Rectal smooth muscle tissue (tissue), 1 donor: ENCODE measurements around the gene THSD7A.

Experiments
- H3K27ac ChIP-seq: one replicate; pipeline ENCODE4 v1.7.0; 2013; ENCODE audit warnings: low read depth, low read length, inconsistent platforms
- H3K27me3 ChIP-seq: one replicate; pipeline ENCODE4 v1.7.0; 2013; ENCODE audit warnings: low read length; ENCODE audit not compliant: control insufficient read depth, insufficient read depth
- H3K36me3 ChIP-seq: one replicate; pipeline ENCODE4 v1.7.0; 2013; ENCODE audit warnings: low read length; ENCODE audit not compliant: control insufficient read depth, insufficient read depth
- H3K4me1 ChIP-seq: one replicate; pipeline ENCODE4 v1.7.0; 2013; ENCODE audit warnings: low read length; ENCODE audit not compliant: control insufficient read depth, insufficient read depth
- H3K4me3 ChIP-seq: one replicate; pipeline ENCODE4 v1.7.0; 2013; ENCODE audit warnings: low read length
- H3K9ac ChIP-seq: one replicate; pipeline ENCODE4 v1.7.0; 2013; ENCODE audit warnings: low read length

The THSD7A gene

GRCh38 chr7:11605749-11606148 lies 226.2 kb downstream of the THSD7A start:
- Histone ChIP-seq H3K36me3 (no peaks in the 10 kb centered on the region), H3K4me3 (no peak overlapping the region), H3K9ac (no peak overlapping the region), H3K4me1 (no peaks in the 10 kb centered on the region), H3K27me3 (no peaks in the 10 kb centered on the region), H3K27ac (no peak overlapping the region)

GRCh38 chr7:11604505-11604904 lies 227.5 kb downstream of the THSD7A start:
- Histone ChIP-seq H3K36me3 (no peaks in the 10 kb centered on the region), H3K9ac (no peak overlapping the region), H3K27ac (no peak overlapping the region), H3K27me3 (no peaks in the 10 kb centered on the region), H3K4me3 (no peak overlapping the region), H3K4me1 (no peaks in the 10 kb centered on the region)

GRCh38 chr7:11601761-11602160 lies 230.2 kb downstream of the THSD7A start:
- Histone ChIP-seq H3K9ac (no peak overlapping the region), H3K4me3 (no peak overlapping the region), H3K4me1 (no peaks in the 10 kb centered on the region), H3K27me3 (no peaks in the 10 kb centered on the region), H3K36me3 (no peaks in the 10 kb centered on the region), H3K27ac (no peak overlapping the region)

GRCh38 chr7:11593322-11593721 lies 238.7 kb downstream of the THSD7A start:
- no peak overlapping the region for H3K27ac ChIP-seq
- no peaks in the 10 kb centered on the region for H3K4me1 ChIP-seq
- H3K9ac ChIP-seq: no peak overlapping the region
- H3K36me3 ChIP-seq: no peaks in the 10 kb centered on the region
- H3K4me3 ChIP-seq: no peak overlapping the region
- no peaks in the 10 kb centered on the region for H3K27me3 ChIP-seq

- Histone ChIP-seq H3K9ac (no peak overlapping the region), H3K4me3 (no peak overlapping the region), H3K27me3 (no peaks in the 10 kb centered on the region), H3K36me3 (no peaks in the 10 kb centered on the region), H3K27ac (no peak overlapping the region), H3K4me1 (no peaks in the 10 kb centered on the region)
Measured at GRCh38 chr7:11592699-11593098, 239.3 kb downstream of the THSD7A start.

- no peak overlapping the region for H3K9ac ChIP-seq
- no peaks in the 10 kb centered on the region for H3K27me3 ChIP-seq
- no peak overlapping the region for H3K4me3 ChIP-seq
- H3K36me3 ChIP-seq: no peaks in the 10 kb centered on the region
- no peaks in the 10 kb centered on the region for H3K4me1 ChIP-seq
- no peak overlapping the region for H3K27ac ChIP-seq
Measured at GRCh38 chr7:11591943-11592342, 240.1 kb downstream of the THSD7A start.

- Histone ChIP-seq H3K4me3 (no peak overlapping the region), H3K36me3 (no peaks in the 10 kb centered on the region), H3K27me3 (no peaks in the 10 kb centered on the region), H3K4me1 (no peaks in the 10 kb centered on the region), H3K9ac (no peak overlapping the region), H3K27ac (no peak overlapping the region)
Measured at GRCh38 chr7:11591055-11591633, 240.9 kb downstream of the THSD7A start.

- H3K4me3 ChIP-seq: no peak overlapping the region
- H3K4me1 ChIP-seq: peaks cover 5% of the 10 kb centered on the region
- no peak overlapping the region for H3K27ac ChIP-seq
- H3K27me3 ChIP-seq: no peaks in the 10 kb centered on the region
- no peak overlapping the region for H3K9ac ChIP-seq
- no peaks in the 10 kb centered on the region for H3K36me3 ChIP-seq
Measured at GRCh38 chr7:11589251-11589650, 242.7 kb downstream of the THSD7A start.

GRCh38 chr7:11587814-11588213 lies 244.2 kb downstream of the THSD7A start:
- H3K27ac ChIP-seq: no peak overlapping the region
- H3K4me1 ChIP-seq: peaks cover 5% of the 10 kb centered on the region
- no peak overlapping the region for H3K9ac ChIP-seq
- no peaks in the 10 kb centered on the region for H3K36me3 ChIP-seq
- no peak overlapping the region for H3K4me3 ChIP-seq
- H3K27me3 ChIP-seq: no peaks in the 10 kb centered on the region

GRCh38 chr7:11587048-11587447 lies 244.9 kb downstream of the THSD7A start:
- H3K4me3 ChIP-seq: no peak overlapping the region
- H3K27me3 ChIP-seq: no peaks in the 10 kb centered on the region
- H3K36me3 ChIP-seq: no peaks in the 10 kb centered on the region
- peaks cover 5% of the 10 kb centered on the region for H3K4me1 ChIP-seq
- no peak overlapping the region for H3K9ac ChIP-seq
- no peak overlapping the region for H3K27ac ChIP-seq

GRCh38 chr7:11584406-11585031 lies 247.5 kb downstream of the THSD7A start:
- H3K36me3 ChIP-seq: no peaks in the 10 kb centered on the region
- no peak overlapping the region for H3K4me3 ChIP-seq
- no peak overlapping the region for H3K27ac ChIP-seq
- no peaks in the 10 kb centered on the region for H3K27me3 ChIP-seq
- H3K9ac ChIP-seq: no peak overlapping the region
- peaks cover 5% of the 10 kb centered on the region for H3K4me1 ChIP-seq

GRCh38 chr7:11579141-11579540 lies 252.9 kb downstream of the THSD7A start:
- Histone ChIP-seq H3K4me3 (no peak overlapping the region), H3K27me3 (no peaks in the 10 kb centered on the region), H3K4me1 (no peaks in the 10 kb centered on the region), H3K27ac (no peak overlapping the region), H3K36me3 (no peaks in the 10 kb centered on the region), H3K9ac (no peak overlapping the region)

GRCh38 chr7:11576310-11576709 lies 255.7 kb downstream of the THSD7A start:
- no peak overlapping the region for H3K9ac ChIP-seq
- no peak overlapping the region for H3K4me3 ChIP-seq
- H3K36me3 ChIP-seq: no peaks in the 10 kb centered on the region

More at GRCh38 chr7:11576310-11576709, 255.7 kb downstream of the THSD7A start:
- Histone ChIP-seq H3K27ac (no peak overlapping the region), H3K4me1 (no peaks in the 10 kb centered on the region), H3K27me3 (no peaks in the 10 kb centered on the region)
